Fibroblast of the aortic adventitia (primary cell): Measurements from ENCODE around the gene CCHCR1. TPM values are rescaled to one million over a fixed set of nuclear protein-coding genes. Genes with fewer than 3 reads are reported as not detected.
A peak's percentile ranks its signal among the peaks of the same experiment; 100 is the strongest.

Experiments
- DNase-seq: peaks from one replicate; pipeline ENCODE4 v3.0.0-alpha.2; 2010; ENCODE audit warnings: low read depth
- H3K4me3 ChIP-seq: 2 replicates; pipeline ENCODE4 v1.5.1; 2011; ENCODE audit warnings: low read depth, mild to moderate bottlenecking, control low read depth, low read length, moderate library complexity
- CTCF ChIP-seq: IDR thresholded peaks from 2 replicates; pipeline ENCODE4 v1.5.1; 2011; ENCODE audit warnings: mild to moderate bottlenecking, low read length, control low read depth, inconsistent platforms; ENCODE audit not compliant: insufficient read depth
- total RNA-seq: library from RNA; depleted of rRNA; stranded (reverse); fragments of >200 nt; gene quantifications from 2 replicates; pipeline ENCODE4 v1.2.3, GENCODE V29; 2012; ENCODE audit warnings: low replicate concordance

The CCHCR1 gene
- total RNA-seq, 1 donor: 21.1 TPM

- no peak for TF ChIP-seq CTCF
- peak; percentile 18 for DNase-seq
- no peak overlapping the region for H3K4me3 ChIP-seq
Measured at GRCh38 chr6:31163922-31164321, 6.3 kb upstream of the CCHCR1 start.

- H3K4me3 ChIP-seq: no peak overlapping the region
- no peak for DNase-seq
- TF ChIP-seq CTCF: no peak
Measured at GRCh38 chr6:31162463-31163165, 5.0 kb upstream of the CCHCR1 start.

GRCh38 chr6:31161216-31162126 is 3.9 kb upstream of the CCHCR1 start:
- TF ChIP-seq CTCF: no peak
- no peak overlapping the region for H3K4me3 ChIP-seq
- no peak for DNase-seq

- peak; percentile 12 for TF ChIP-seq CTCF
- DNase-seq: peak; percentile 13
- peak overlapping the region; percentile 84 for H3K4me3 ChIP-seq
Measured at GRCh38 chr6:31158863-31159855, 1.6 kb upstream of the CCHCR1 start.

GRCh38 chr6:31158140-31158862 is 699 bp upstream of the CCHCR1 start, which contains the start of gene TCF19:
Gene TCF19, plus strand, starts transcription at chr6:31158589. Its CDS starts 881 bp downstream, at chr6:31159470.
- DNase-seq: peak; percentile 99
- H3K4me3 ChIP-seq: peak within 1 kb of the TSS; percentile 84
- no peak for TF ChIP-seq CTCF
